ENCODE measurements around the gene MYLK. TPM values are rescaled to one million over a fixed set of nuclear protein-coding genes. Genes with fewer than 3 reads are reported as not detected.

MYLK gene
- total and polyA plus RNA-seq, 4 donors, result 17.1 to 158 (median 41.9) TPM

DNA sequence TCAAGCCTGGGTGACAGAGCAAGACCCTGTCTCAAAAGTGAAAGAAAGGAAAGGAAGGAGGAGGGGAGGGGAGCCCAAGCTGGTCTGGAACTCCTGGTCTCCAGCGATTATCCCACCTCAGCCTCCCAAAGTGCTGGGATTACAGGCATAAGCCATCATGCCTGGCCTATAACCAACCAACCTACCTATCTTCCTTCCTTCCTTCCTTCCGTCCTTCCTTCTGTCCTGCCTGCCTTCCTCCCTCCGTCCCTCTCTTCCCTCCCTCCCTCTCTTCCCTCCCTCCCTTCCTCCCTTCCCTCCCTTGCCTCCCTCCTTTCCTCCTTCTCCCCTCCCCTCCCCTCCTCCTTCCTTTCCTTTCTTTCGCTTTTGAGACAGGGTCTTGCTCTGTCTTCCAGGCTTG is 242.6 kb downstream of the MYLK start:
- WGBS, result 76% methylated on average over 4 of the region's 4 CpGs
- Histone ChIP-seq H3K27me3 (ENCODE audit: control insufficient read depth in 4 of 4, insufficient read depth in 4 of 4, low read length in 3 of 4) (no peaks in the 10 kb centered on the region), H3K27ac (ENCODE audit: low read depth in 1 of 2, low read length in 2 of 2) (no peak overlapping the region), H3K4me1 (ENCODE audit: control insufficient read depth in 4 of 4, insufficient read depth in 4 of 4, low read length in 3 of 4) (no peaks in the 10 kb centered on the region), H3K9ac (ENCODE audit: low read depth in 1 of 2, low read length in 2 of 2) (no peak overlapping the region), H3K4me3 (ENCODE audit: low read depth in 1 of 3, low read length in 3 of 3) (no peak overlapping the region), H3K9me3 (ENCODE audit: control insufficient read depth in 4 of 4, low read length in 3 of 4) (no peaks in the 10 kb centered on the region), H3K36me3 (ENCODE audit: control insufficient read depth in 4 of 4, insufficient read depth in 3 of 4, low read depth in 1 of 4, low read length in 3 of 4) (peaks cover 6 to 60% (median 49%) of the 10 kb centered on the region in 4 donors)
- DNase-seq (ENCODE audit: low spot score), result no peak
- TF ChIP-seq REST (IDR thresholded peaks at IDR 0.05), result no peak
- TF ChIP-seq FOXA2 (IDR thresholded peaks at IDR 0.05), result no peak

- H3K36me3 ChIP-seq (ENCODE audit: control insufficient read depth in 4 of 4, insufficient read depth in 3 of 4, low read depth in 1 of 4, low read length in 3 of 4), result peaks cover 6 to 59% (median 46%) of the 10 kb centered on the region in 4 donors
- H3K27me3 ChIP-seq (ENCODE audit: control insufficient read depth in 4 of 4, insufficient read depth in 4 of 4, low read length in 3 of 4), result no peaks in the 10 kb centered on the region
- H3K4me3 ChIP-seq (ENCODE audit: low read depth in 1 of 3, low read length in 3 of 3), result no peak overlapping the region
- H3K4me1 ChIP-seq (ENCODE audit: control insufficient read depth in 4 of 4, insufficient read depth in 4 of 4, low read length in 3 of 4), result no peaks in the 10 kb centered on the region
- H3K9me3 ChIP-seq (ENCODE audit: control insufficient read depth in 4 of 4, low read length in 3 of 4), result no peaks in the 10 kb centered on the region
- 85% methylated on average over 4 of the region's 4 CpGs for WGBS
- H3K27ac ChIP-seq (ENCODE audit: low read depth in 1 of 2, low read length in 2 of 2), result no peak overlapping the region
- no peak overlapping the region for H3K9ac ChIP-seq (ENCODE audit: low read depth in 1 of 2, low read length in 2 of 2)
- no peak for DNase-seq (ENCODE audit: low spot score)
- TF ChIP-seq RAD21 (IDR thresholded peaks at IDR 0.05), result no peak
- no peak for TF ChIP-seq FOXA2 (IDR thresholded peaks at IDR 0.05)
- no peak for TF ChIP-seq EGR1 (IDR thresholded peaks at IDR 0.05; ENCODE audit: low read depth in 2 of 2)
- no peak for TF ChIP-seq TAF1 (conservative IDR thresholded peaks at IDR 0.05)
- TF ChIP-seq ATF3 (IDR thresholded peaks at IDR 0.05), result no peak
- TF ChIP-seq JUND (IDR thresholded peaks at IDR 0.05), result no peak
- no peak for TF ChIP-seq RXRA (IDR thresholded peaks at IDR 0.05)
- no peak for TF ChIP-seq GABPA (IDR thresholded peaks at IDR 0.05 in 1 of 2, conservative IDR thresholded peaks at IDR 0.05 in 1 of 2)
- TF ChIP-seq NR2F2 (IDR thresholded peaks at IDR 0.05), result no peak
Measured at GRCh38 chr3:123640740-123641462, 243.2 kb downstream of the MYLK start.

- no peaks in the 10 kb centered on the region for H3K27me3 ChIP-seq (ENCODE audit: control insufficient read depth in 4 of 4, insufficient read depth in 4 of 4, low read length in 3 of 4)
- no peaks in the 10 kb centered on the region for H3K9me3 ChIP-seq (ENCODE audit: control insufficient read depth in 4 of 4, low read length in 3 of 4)
- no peak overlapping the region for H3K27ac ChIP-seq (ENCODE audit: low read depth in 1 of 2, low read length in 2 of 2)
- DNase-seq (ENCODE audit: low spot score), result no peak
- H3K9ac ChIP-seq (ENCODE audit: low read depth in 1 of 2, low read length in 2 of 2), result no peak overlapping the region
- 93% methylated on average over 15 of the region's 15 CpGs for WGBS
- no peak overlapping the region for H3K4me3 ChIP-seq (ENCODE audit: low read depth in 1 of 3, low read length in 3 of 3)
- no peak for TF ChIP-seq HNF4A (conservative IDR thresholded peaks at IDR 0.05)
- no peak for TF ChIP-seq TAF1 (conservative IDR thresholded peaks at IDR 0.05)
- TF ChIP-seq ATF3 (IDR thresholded peaks at IDR 0.05), result no peak
- TF ChIP-seq RXRA (IDR thresholded peaks at IDR 0.05), result no peak
- TF ChIP-seq FOXA2 (IDR thresholded peaks at IDR 0.05), result no peak
- TF ChIP-seq FOXA1 (IDR thresholded peaks at IDR 0.05), result no peak
- no peak for TF ChIP-seq GABPA (IDR thresholded peaks at IDR 0.05 in 1 of 2, conservative IDR thresholded peaks at IDR 0.05 in 1 of 2)
- H3K36me3 ChIP-seq (ENCODE audit: control insufficient read depth in 4 of 4, insufficient read depth in 3 of 4, low read depth in 1 of 4, low read length in 3 of 4), result peaks cover 6 to 58% (median 43%) of the 10 kb centered on the region in 4 donors
- H3K4me1 ChIP-seq (ENCODE audit: control insufficient read depth in 4 of 4, insufficient read depth in 4 of 4, low read length in 3 of 4), result no peaks in the 10 kb centered on the region
Measured at GRCh38 chr3:123640311-123640710, 243.8 kb downstream of the MYLK start.

Measured in liver (tissue), 9 donors.